Stimulated activated CD4-positive, alpha-beta T cell treated with anti-CD3 and anti-CD28 coated beads, Interleukin-2, amount 100 ng/mL, for 48 hours (primary cell): ENCODE measurements around the gene NQO2.
"Not testable (repeated sequence)": the region's sequence is repeated elsewhere in the genome, so short reads cannot be mapped to it uniquely, and the experiment has no call there.

ENCODE experiments used
- DNase-seq, 2 donors: peaks; one replicate each; pipeline ENCODE4 v3.0.0-alpha.2; 2020

Gene NQO2

DNA sequence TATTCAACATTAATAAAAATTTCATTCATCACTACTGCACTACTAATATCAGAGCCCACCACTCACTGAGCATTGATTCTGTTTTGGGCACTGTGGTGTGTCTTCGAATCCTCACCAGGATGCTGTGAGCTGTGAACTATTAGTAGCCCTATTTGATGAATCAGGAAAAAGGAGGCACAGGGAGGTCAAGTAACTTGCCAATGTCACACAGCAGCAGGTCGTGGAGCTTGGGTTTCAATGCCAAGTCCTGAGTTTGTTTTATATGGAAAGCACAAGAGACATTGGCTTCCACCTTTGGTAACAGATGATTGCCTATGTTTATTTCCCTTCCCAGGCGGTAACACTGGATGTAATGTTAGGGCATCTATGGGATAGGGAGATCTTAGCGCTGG, 15.0 kb downstream of the NQO2 start:
- no peak for DNase-seq

DNA sequence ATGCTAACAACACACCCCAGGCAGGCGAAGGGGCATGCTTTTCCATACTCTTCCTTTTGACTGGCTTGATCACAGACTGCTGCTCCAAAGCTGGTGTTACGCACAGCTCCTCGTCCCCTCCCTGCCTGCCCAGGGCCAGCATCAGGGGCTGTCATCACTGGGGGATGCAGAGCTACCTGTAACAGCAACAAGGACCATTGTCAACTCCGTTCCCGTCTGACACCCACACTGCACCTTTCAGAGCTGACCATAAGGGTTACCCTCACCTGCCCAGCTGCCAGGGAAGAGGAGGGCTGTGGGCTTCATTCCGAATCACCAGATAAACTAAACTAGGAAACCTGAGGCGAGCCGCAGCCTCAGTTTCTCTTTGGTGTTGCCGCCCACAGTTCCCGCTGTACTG, 15.4 kb downstream of the NQO2 start:
- DNase-seq: no peak

DNA sequence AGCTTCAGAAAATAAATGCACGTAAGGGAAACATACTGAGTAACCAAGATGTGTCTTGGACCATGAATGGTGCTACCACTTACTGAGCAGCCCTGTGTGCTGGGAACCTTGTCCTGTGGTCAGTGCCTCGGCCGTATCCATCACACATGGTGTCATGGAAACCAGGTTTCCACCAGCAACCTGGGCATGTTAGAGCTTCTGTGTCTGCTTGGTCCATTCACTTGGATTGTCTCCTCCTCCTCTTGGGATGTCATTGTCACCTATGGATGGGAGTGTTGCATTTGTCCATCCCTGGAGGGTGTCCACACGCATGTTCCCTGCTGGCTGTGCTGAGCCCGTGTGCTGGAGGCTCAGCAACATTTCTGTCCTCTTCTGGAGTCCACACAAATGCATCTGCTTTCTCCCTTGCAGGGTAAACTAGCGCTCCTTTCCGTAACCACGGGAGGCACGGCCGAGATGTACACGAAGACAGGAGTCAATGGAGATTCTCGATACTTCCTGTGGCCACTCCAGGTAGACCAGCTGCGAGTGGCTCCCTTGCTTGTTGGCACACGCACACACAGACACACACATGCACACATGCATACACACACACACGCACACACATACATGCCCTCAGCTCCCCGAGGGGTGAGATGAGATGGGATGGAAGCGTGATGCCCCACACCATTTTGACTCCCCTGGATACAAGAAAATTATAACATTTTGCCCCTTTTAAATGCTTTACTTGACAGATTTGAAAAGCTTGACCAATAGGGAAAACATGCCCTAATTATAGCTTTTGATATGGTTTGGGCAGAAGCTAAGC, 17.0 kb downstream of the NQO2 start:
- no peak for DNase-seq

- DNase-seq: no peak
These were observed 17.6 kb downstream of the NQO2 start for GRCh38 chr6:3017304-3017703.

DNA sequence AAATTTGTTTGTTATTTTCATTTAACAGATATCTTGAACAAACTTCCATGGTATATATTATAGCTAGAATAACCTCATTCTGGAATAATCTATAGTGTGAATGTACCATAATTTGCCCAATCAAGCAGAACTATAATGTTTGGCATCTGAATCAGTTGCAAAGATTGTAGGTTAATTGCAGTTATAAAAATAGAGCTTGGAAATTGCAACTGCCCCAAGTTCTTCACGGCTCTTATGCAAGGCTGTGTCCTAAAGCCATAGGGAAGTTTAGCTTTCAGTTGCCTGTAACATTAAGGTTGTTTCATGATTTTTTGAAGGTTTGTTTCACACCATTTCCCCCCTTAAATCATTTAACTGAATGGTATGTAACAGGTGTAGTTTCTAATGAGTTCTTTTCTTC, 19.4 kb downstream of the NQO2 start:
- DNase-seq: no peak

- no peak for DNase-seq
These were observed 20.1 kb downstream of the NQO2 start for GRCh38 chr6:3019749-3020320.

- not testable (repeated sequence) for DNase-seq
These were observed 21.4 kb downstream of the NQO2 start for GRCh38 chr6:3020976-3021598.

DNA sequence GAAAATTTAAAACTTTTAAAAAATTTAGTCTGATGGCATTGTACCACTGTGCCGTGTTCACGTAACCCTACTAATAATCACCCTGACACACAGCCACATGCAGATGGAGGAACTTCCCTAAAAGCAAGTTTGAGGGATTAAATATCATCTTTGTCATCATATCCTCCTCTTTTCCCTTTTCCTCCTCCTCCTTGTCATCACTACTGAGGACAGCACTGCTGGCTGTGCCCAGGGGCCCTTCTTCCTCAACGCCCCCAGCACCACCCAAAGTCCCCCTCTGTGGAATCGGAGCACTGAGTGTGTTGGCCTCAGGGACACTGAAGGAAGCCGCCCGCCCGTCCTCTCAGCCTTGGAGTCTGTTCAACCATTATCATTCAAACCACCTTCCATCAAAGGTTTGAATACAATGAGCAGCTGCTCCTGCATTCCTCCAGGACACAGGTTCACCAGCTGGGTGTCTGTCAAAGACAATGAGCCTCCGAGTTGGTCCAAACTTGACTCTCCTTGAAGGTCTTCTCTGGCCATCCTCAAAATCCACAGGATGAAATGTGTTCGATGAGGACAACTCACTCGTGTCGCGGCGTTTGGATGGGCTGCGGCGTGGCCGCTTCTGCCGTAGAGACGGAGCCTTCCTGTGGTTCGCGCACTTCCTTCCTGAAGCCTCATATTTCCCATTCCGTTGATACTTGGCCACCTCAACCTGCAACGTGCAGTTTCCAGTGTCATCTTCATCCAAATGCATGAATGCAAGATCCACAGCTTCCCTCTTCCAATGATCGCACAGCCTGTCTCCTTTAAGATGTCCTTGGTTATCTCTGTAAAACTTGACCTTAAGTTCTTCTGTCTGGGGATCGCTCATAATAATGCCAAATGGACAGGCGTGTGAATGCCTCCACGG, 23.3 kb downstream of the NQO2 start:
- peak; percentile 15 to 33 for DNase-seq

DNA sequence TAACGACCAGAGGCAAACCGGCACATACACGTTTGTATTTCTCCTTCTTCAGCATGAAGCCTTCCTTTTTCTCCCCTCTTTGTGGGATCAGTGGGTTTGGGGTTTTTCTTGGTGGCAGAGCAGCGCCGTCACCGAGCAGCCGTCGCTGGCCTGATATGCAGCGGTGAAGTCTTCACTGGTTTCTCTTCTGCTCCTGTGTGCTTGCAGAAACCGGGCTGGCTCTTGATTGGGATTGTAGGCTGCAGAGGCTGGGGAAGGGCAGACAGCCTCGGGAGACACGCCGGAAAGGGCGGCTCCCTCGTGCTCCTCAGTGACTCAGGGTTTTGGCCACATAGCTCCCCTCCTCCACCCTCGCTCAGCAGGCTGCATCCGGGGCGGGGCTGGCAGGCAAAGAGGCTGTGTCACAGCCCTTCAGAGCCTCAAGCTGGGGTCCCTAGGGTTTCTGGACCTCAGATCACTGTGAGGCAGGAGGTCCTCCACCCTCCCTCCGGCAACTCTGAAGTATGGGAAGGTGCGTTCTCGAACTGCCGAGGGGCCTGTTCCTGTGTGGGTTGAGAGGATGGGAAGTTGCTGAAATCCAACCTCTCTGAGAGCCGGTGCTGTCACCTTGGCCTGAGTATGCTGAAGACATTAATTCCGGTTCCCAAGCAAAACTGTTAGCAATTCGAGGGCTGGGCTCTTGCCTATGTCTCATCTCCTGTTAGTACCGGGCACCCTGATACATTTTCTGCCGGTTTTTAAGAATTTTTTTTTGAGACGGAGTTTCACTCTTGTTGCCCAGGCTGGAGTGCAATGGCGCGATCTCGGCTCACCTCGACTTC, 24.2 kb downstream of the NQO2 start:
- DNase-seq: peak; percentile 82 to 84

DNA sequence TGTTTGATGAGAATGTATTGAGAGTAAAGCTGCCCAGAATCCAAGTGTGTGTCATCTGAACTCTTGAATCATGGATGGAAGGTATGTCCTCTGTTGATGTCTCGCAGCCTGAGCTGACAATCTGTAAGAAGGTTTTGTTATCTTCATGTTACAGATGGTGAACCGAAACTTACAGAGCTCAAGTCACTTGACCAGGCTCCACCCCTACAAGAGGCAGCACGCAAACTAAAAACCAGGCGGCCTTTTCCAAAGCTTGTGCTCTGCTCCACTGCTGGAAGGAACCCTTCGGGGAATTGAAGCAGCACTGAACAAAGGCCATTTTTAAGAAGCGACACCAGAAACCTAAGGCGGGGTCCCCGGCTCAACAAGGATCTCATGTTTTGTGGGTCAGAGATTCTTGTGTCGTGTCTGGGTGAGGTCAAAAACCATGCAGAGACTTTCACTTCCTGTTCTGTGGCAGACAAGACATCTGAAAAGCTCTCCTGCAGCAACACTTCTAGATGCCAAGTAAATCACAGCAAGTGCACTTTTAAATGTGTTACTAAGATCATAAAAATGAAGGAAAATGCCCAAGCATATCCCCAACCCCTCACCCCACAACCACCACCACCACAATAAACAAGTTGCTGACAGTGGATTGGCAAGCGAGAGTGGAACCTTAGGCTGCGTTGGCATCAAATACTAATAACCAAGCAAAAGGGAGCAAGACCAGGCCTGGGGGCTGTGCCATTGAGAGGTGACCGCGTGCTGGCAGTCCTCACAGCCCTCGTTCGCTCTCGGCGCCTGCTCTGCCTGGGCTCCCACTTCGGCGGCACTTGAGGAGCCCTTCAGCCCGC, 27.3 kb downstream of the NQO2 start:
- DNase-seq: no peak

DNA sequence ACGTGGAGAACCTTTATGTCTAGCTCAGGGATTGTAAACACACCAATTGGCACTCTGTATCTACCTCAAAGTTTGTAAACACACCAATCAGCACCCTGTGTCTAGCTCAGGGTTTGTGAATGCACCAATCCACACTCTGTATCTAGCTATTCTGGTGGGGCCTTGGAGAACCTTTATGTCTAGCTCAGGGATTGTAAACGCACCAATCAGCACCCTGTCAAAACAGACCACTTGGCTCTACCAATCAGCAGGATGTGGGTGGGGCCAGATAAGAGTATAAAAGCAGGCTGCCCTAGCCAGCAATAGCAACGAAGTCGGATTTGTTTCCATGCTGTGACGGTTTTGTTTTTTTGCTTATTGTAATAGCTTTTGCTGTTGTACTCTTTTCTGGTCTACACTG, 28.5 kb downstream of the NQO2 start:
- not testable (repeated sequence) for DNase-seq

GRCh38 chr6:3031857-3032640, 32.4 kb downstream of the NQO2 start:
- no peak for DNase-seq

DNA sequence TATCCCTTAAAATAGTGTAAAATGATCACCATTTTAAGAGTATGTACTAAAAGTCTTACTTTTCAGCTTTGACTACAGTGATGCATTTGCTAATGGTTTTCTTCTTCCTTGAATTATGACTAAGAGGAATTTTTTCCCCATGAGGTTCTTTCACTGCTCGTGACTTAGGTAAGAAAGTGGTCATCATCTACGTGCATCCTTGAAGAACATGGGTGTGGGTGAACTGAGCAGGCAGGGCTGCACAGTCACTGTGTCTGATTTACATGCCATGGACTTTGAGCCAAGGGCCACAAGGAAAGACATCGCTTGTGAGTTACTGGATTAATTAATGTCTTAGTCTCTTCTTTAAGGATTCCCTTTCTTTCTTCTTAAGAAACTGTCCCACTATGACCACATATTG, 33.3 kb downstream of the NQO2 start:
- no peak for DNase-seq

DNA sequence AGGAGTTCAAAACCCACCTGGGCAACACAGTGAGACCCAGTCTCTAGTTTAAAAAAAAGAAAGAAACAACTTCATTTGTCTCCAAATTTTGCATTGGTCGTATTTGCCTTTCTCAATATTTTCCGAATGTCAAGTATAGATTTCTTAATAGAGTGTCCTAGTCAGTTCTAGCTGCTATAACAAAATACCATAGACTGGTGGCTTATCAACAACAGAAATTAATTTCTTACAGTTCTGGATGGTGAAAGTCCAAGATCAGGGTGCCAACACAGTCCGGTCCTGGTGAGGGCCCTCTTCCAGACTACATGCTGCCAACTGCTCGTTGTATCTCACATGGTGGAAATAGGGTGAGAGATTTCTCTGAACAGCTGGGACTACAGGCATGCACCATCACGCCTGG, 34.0 kb downstream of the NQO2 start:
- no peak for DNase-seq

DNA sequence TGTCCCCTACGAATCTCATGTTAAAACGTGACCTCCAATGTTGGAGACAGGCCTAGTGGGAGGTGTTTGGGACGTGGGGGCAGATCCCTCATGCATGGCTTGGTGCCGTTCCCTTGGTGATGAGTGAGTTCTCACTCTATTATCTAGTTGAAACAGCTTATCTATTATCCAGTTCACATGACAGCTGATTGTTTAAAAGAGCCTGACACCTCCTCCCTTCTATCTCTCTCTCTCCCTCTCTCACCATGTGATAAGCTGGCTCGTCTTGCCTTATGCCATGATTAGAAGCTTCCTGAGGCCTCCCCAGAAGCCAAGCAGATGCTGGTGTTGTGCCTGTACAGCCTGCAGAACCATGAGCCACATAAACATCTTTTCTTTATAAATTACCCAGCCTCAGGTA, 35.7 kb downstream of the NQO2 start:
- no peak for DNase-seq

DNA sequence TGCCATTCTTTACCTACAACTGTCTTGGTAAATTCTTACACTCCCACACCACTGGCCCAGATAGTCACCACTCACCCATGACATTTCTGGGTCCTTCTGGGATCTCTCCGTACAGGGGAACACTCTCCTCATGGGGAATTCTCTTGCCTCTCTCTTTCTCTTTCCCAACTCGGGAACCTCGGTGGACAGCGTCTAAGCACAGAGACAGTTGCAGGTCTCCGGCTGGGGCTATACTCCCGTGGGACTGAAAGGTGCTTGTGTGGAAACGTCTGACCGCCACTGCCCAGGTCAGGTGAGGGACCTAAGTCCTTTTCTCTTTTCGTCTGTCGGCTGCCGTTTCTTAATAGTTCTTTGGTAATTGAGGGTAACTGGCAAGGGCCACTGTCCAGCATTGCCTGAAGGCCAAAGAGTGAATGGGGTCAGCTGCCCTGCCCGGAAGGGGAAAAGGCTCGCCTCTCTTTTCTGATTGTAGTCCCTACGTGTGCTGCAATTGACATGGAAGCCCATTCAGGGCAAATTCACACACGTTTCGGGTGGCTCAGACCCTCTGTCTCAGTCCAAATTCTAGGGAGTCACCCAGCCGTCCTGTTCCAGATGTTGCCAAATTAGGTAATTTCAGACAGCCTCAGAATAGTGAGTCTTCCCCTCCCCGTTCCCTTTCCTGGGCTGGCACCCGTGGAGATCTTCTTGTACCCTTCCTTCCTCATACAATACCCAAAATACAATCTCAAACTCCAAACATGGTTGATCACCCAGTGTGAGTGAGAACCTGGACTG, 37.4 kb downstream of the NQO2 start:
- no peak for DNase-seq

- no peak for DNase-seq
These were observed 38.1 kb downstream of the NQO2 start for GRCh38 chr6:3037638-3038365.

- no peak for DNase-seq
These were observed 39.7 kb downstream of the NQO2 start for GRCh38 chr6:3039384-3039783.

- DNase-seq: no peak
These were observed 41.5 kb downstream of the NQO2 start for GRCh38 chr6:3041147-3041546.
